Activated naive CD4-positive, alpha-beta T cell treated with anti-CD3 and anti-CD28 coated beads, Interleukin-2, amount 50 U/mL, for 72 hours (primary cell): Measurements from ENCODE around the gene RNF220. TPM values are rescaled to one million over a fixed set of nuclear protein-coding genes. Genes with fewer than 3 reads are reported as not detected.

Experiments used
- ATAC-seq, 2 donors: fragments of 150-1000 bp; cut with Tn5 transposase; 2 replicates each; pipeline ENCODE4 v1.10.0; 2021; ENCODE audit warnings: mild to moderate bottlenecking in 2 of 2, moderate library complexity in 2 of 2
- DNase-seq, 2 donors: peaks; one replicate each; pipeline ENCODE4 v3.0.0; 2021 to 2022; ENCODE audit warnings: low spot score in 2 of 2
- H3K27ac Mint-ChIP-seq, 2 donors: one replicate each; pipeline ENCODE4 v1.8.0; 2022; ENCODE audit warnings: mild to moderate bottlenecking in 2 of 2, mixed read lengths in 2 of 2
- H3K36me3 Mint-ChIP-seq, 2 donors: one replicate each; pipeline ENCODE4 v1.8.0; 2022; ENCODE audit warnings: mixed read lengths in 2 of 2
- H3K9me3 Mint-ChIP-seq, 2 donors: one replicate each; pipeline ENCODE4 v1.8.0; 2022; ENCODE audit warnings: mixed read lengths in 2 of 2
- total RNA-seq, 2 donors: library from RNA; stranded (reverse); gene quantifications; one replicate each; pipeline ENCODE4 v1.2.3, GENCODE V29; 2022

Gene RNF220
- total RNA-seq, 2 donors from 2014 or later = 76.1 to 77.1 TPM

- no peak for DNase-seq
- Mint-ChIP-seq H3K36me3 (no peaks in the 10 kb centered on the region), H3K9me3 (no peaks in the 10 kb centered on the region), H3K27ac (no peak overlapping the region)
- no peak for ATAC-seq
These were observed 118.8 kb downstream of the RNF220 start for GRCh38 chr1:44523593-44524591.

- ATAC-seq (no peak), DNase-seq (no peak)
- no peak overlapping the region for H3K27ac Mint-ChIP-seq
- no peaks in the 10 kb centered on the region for H3K36me3 Mint-ChIP-seq
- H3K9me3 Mint-ChIP-seq = no peaks in the 10 kb centered on the region
These were observed 119.8 kb downstream of the RNF220 start for GRCh38 chr1:44524655-44525500.

- Mint-ChIP-seq H3K9me3 (no peaks in the 10 kb centered on the region), H3K27ac (no peak overlapping the region), H3K36me3 (no peaks in the 10 kb centered on the region)
- no peak for ATAC-seq
- no peak for DNase-seq
These were observed 121.4 kb downstream of the RNF220 start for GRCh38 chr1:44526295-44527073.

- no peaks in the 10 kb centered on the region for H3K36me3 Mint-ChIP-seq
- H3K27ac Mint-ChIP-seq = peak overlapping the region in 1 of 2 donors; percentile 7
- no peaks in the 10 kb centered on the region for H3K9me3 Mint-ChIP-seq
- peak; percentile 26 to 82 for ATAC-seq
- no peak for DNase-seq
These were observed 126.9 kb downstream of the RNF220 start for GRCh38 chr1:44531785-44532566.

- no peaks in the 10 kb centered on the region for H3K9me3 Mint-ChIP-seq
These were observed 127.5 kb downstream of the RNF220 start for GRCh38 chr1:44532567-44532944.

GRCh38 chr1:44534771-44535170, 129.7 kb downstream of the RNF220 start:
- H3K27ac Mint-ChIP-seq = no peak overlapping the region
- no peak for ATAC-seq
- H3K36me3 Mint-ChIP-seq = no peaks in the 10 kb centered on the region
- DNase-seq = no peak
- no peaks in the 10 kb centered on the region for H3K9me3 Mint-ChIP-seq

More at GRCh38 chr1:44532567-44532944, 127.5 kb downstream of the RNF220 start:
- no peak for ATAC-seq
- no peak overlapping the region for H3K27ac Mint-ChIP-seq
- no peak for DNase-seq
- H3K36me3 Mint-ChIP-seq = no peaks in the 10 kb centered on the region

GRCh38 chr1:44536357-44537209, 131.5 kb downstream of the RNF220 start:
- H3K36me3 Mint-ChIP-seq = no peaks in the 10 kb centered on the region
- DNase-seq = no peak
- no peak overlapping the region for H3K27ac Mint-ChIP-seq
- no peak for ATAC-seq
- H3K9me3 Mint-ChIP-seq = no peaks in the 10 kb centered on the region

GRCh38 chr1:44537538-44537937, 132.5 kb downstream of the RNF220 start:
- no peak overlapping the region for H3K27ac Mint-ChIP-seq
- no peak for ATAC-seq
- no peaks in the 10 kb centered on the region for H3K9me3 Mint-ChIP-seq
- no peaks in the 10 kb centered on the region for H3K36me3 Mint-ChIP-seq
- DNase-seq = no peak

GRCh38 chr1:44537956-44538355, 132.9 kb downstream of the RNF220 start:
- Mint-ChIP-seq H3K27ac (no peak overlapping the region), H3K36me3 (no peaks in the 10 kb centered on the region), H3K9me3 (no peaks in the 10 kb centered on the region)
- DNase-seq (no peak), ATAC-seq (no peak)

GRCh38 chr1:44539991-44540730, 135.1 kb downstream of the RNF220 start:
- no peaks in the 10 kb centered on the region for H3K36me3 Mint-ChIP-seq
- no peak for ATAC-seq
- no peaks in the 10 kb centered on the region for H3K9me3 Mint-ChIP-seq
- no peak for DNase-seq
- H3K27ac Mint-ChIP-seq = no peak overlapping the region

GRCh38 chr1:44542420-44543063, 137.5 kb downstream of the RNF220 start:
- Mint-ChIP-seq H3K27ac (no peak overlapping the region), H3K9me3 (no peaks in the 10 kb centered on the region), H3K36me3 (no peaks in the 10 kb centered on the region)
- DNase-seq = no peak
- ATAC-seq = no peak

- Mint-ChIP-seq H3K36me3 (no peaks in the 10 kb centered on the region), H3K27ac (no peak overlapping the region), H3K9me3 (no peaks in the 10 kb centered on the region)
- ATAC-seq = no peak
- DNase-seq = no peak
These were observed 138.1 kb downstream of the RNF220 start for GRCh38 chr1:44543064-44543744.

GRCh38 chr1:44543786-44544185, 138.7 kb downstream of the RNF220 start:
- no peak overlapping the region for H3K27ac Mint-ChIP-seq
- no peak for ATAC-seq
- DNase-seq = no peak
- no peaks in the 10 kb centered on the region for H3K36me3 Mint-ChIP-seq
- H3K9me3 Mint-ChIP-seq = no peaks in the 10 kb centered on the region

GRCh38 chr1:44544960-44545359, 139.9 kb downstream of the RNF220 start:
- Mint-ChIP-seq H3K27ac (no peak overlapping the region), H3K9me3 (no peaks in the 10 kb centered on the region), H3K36me3 (no peaks in the 10 kb centered on the region)
- ATAC-seq (no peak), DNase-seq (no peak)
